Measurements from ENCODE around the gene CREG1. TPM values are rescaled to one million over a fixed set of nuclear protein-coding genes. Genes with fewer than 3 reads are reported as not detected.
A peak's percentile ranks its signal among the peaks of the same experiment; 100 is the strongest.

The CREG1 gene
- total RNA-seq, 1 donor from 2014 or later: 201 TPM

GRCh38 chr1:167532964-167533824 lies 20.4 kb downstream of the CREG1 start:
- DNase-seq (ENCODE audit: low read depth): peak; percentile 34

DNA sequence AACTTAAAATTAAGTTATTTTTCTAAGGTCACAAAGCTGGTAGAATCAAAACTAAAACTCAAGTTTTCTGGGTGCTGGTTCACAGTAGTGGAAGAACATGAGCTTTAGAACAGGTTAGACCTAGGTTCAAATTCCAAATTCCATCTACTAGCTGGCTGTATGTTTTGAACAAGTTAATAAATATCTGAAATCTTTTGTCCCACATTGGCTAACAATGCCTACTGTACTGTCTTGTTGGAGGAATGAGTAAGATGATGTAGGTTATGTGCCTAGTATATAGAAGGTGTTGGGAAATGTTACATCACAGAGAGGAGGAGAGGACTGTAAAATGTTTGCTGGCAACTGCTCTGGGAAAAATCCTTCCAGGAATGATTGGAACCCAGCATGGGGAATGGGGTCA lies 21.2 kb downstream of the CREG1 start:
- no peak for DNase-seq (ENCODE audit: low read depth)

DNA sequence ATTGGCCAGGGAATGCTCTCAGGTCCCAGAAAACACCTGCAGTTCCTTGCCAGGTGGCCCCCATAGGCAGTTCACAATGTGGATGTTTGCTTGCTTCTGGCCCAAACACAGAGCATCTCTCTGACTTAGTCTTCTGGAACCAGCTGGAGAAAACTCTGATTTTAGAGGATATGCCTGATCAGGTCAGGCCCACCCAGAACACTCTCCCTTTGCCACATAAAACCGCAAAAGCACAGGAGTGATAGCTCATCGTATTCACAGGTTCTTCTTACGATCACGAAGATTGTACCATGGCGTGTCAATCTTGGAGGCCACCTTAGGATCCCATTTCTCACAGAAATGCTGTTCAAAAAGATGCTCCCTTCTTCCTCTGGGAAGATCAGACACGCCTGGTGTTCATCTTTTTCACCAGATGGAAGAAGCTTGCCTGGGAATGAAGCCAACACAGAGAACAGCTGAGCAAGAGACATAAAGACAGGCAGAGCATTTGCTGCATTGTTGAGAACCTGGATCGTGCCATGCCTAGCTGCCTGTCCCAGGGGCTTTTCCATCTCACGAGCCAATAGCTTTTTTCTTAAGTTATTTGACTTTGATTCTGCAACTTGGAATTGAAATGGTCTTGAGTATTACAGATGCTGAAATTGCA lies 23.6 kb downstream of the CREG1 start:
- peak; percentile 94 for DNase-seq (ENCODE audit: low read depth)

- no peak for DNase-seq (ENCODE audit: low read depth)
Measured at GRCh38 chr1:167528057-167528728, 25.4 kb downstream of the CREG1 start.

DNA sequence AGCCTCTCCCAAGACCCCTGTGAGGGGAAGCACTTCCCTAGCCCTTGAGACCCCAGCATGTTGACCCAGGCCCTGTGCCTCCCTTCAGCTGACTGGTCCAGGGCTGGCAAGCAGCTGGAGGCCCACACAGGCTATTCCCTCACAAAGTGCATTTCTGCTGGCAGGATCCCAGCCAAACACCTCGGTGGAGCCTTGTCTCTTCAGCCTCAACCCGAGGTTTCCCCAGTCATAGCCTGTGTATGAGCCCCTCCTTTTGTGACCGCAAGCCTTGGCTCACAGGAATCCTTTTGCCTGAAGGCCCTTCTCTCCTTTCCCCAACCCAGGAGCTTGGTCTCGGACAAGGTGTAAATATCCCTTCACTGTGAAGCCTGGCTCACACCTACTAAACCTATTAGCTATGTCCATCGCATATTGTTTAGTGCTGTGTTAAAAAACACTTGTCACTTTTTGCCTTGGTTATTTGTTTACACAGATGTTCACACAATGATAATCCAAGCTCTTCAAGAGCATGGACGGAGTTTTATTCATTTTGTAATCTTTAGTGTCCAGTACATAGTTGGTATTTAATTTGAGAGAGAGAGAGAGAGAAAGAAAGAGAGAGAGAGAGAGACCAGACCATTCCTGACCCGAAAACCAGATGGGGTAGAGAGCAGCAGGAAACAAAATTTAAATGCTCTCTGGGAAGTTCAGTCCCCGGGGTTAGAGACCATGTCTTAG lies 26.7 kb downstream of the CREG1 start:
- peak; percentile 58 for DNase-seq (ENCODE audit: low read depth)

DNA sequence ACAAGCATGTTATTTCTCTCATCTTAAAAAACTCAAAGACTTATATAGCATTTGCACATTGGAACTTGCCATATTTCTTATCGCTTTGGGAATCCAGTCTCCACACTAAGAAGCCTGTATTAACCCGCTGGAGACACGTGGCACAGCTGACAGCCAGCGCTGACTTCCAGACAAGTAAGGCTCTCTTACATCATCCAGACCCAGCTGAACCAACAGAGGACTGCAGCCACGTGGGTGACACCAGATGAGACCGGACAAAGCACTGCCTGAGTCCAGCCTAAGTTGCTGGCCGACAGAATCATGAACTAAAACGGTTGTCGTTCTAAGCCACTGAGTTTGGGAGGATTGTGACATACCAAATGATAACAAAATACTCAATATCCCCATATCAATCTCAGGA lies 28.9 kb downstream of the CREG1 start:
- DNase-seq (ENCODE audit: low read depth): peak; percentile 44

DNA sequence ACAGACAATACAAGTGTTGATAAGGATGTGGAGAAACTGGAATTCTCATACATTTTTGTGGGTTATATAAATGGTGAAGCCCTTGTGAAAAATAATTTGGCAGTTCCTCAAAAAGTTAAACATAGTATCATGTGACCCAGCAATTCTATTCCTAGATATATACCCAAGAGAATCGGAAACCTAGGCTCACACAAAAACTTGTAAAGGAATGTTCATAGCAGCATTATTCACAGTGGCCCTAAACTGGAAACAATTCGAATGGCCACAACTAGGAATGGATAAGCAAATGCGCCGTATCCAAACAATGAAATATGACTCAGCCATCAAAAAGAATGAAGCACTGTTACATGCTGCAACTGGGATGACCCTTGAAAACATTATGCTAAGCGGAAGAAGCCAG lies 31.3 kb downstream of the CREG1 start:
- DNase-seq (ENCODE audit: low read depth): no peak

DNA sequence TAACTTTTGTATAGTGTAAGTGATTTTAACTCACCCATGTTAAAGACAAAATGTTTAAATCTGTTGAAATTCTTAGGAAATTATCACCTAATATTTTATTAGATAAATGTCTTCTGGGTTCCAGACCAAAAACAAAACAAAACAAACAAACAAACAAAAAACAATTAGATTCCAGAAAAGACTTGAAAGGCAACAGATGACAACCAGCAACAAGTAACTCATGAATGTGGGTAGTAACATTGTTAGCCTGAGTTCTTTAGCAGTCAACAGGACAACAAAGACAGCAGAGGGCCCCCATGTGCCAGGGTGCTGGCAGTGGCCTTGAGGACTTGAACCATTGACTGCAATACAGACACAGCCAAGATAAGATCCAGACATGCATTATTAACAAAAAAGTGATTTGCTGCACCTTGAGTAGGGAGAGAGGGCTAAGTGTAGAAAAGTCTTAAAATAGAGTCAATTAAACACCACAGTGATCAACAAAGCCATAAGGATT lies 32.8 kb downstream of the CREG1 start:
- DNase-seq (ENCODE audit: low read depth): no peak

- DNase-seq (ENCODE audit: low read depth): no peak
Measured at GRCh38 chr1:167518331-167518700, 35.2 kb downstream of the CREG1 start, which contains the start of gene CD247. CD247 (minus strand) TSS chr1:167518529; CDS start chr1:167518465, 64 bp downstream.

GRCh38 chr1:167517535-167518330 lies 35.8 kb downstream of the CREG1 start:
- no peak for DNase-seq (ENCODE audit: low read depth)

GRCh38 chr1:167516404-167517388 lies 36.9 kb downstream of the CREG1 start:
- no peak for DNase-seq (ENCODE audit: low read depth)

GRCh38 chr1:167515893-167516321 lies 37.7 kb downstream of the CREG1 start:
- no peak for DNase-seq (ENCODE audit: low read depth)

DNA sequence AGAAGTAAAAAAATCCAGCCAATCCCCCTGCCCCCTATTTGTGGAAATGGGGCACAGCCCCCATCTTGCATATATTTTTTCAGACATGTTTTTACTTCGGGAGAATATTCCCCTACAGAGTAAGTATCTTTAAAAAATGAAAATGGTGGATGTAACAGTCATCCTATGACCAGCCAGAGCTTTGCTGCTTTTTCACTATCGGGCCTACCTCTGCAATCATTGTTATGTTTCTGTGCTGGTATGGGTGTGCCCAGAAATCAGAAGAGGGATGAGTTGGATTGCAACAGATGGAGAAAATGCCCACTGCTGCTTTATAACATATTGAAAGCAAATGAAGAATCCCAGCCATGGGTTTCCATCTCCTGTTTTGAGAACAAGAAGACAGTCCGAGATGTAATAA lies 38.1 kb downstream of the CREG1 start:
- DNase-seq (ENCODE audit: low read depth): no peak

- no peak for DNase-seq (ENCODE audit: low read depth)
Measured at GRCh38 chr1:167514288-167514687, 39.3 kb downstream of the CREG1 start.

DNA sequence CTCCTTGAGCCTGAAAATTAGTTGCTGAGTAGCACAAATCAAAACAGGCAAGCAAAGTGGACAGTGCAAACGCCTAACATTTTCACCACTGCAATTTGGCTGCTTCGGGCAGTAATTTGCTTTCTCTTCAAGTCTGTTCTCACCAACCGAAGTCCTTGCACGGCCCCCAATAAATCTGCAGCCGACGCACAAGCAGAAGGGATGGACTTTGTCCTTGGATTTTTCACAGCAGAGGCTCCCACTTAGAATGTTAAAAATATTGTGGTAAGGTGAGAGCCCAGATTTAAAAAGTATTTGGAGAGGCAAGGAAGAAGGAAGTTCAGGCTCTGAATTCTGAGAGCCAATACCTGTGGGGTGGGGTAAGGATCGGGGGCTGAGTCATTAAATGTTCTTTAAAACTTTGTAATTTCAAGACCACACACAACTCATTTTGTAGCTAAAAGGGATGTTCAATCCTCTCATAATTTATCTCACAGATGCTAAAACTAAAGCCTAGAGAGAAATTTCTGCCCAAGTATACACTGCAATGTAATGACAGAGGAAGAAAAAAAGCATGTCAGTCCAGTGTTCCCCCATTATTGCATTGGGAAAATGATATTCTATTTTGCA lies 41.4 kb downstream of the CREG1 start:
- DNase-seq (ENCODE audit: low read depth): no peak

GRCh38 chr1:167511374-167511986 lies 42.1 kb downstream of the CREG1 start:
- DNase-seq (ENCODE audit: low read depth): no peak

DNA sequence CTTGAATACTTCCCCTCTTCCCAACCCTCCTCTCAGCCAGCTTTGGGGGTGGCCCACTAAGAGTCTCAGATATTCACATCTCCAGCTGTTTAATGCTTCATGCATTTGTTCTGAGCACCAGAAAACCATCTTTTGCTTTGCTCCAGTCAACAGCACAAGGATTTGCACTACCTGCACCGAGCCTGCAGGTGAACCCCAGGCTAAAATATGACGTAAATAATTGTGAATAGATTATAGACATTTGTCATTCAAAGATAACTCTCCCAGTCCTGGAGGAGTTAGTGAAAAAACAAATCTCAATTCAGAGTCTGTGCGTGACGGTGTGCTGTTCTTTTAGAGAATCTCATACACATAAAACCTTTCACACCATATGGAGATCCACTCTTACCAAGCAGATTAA lies 42.7 kb downstream of the CREG1 start:
- no peak for DNase-seq (ENCODE audit: low read depth)

DNA sequence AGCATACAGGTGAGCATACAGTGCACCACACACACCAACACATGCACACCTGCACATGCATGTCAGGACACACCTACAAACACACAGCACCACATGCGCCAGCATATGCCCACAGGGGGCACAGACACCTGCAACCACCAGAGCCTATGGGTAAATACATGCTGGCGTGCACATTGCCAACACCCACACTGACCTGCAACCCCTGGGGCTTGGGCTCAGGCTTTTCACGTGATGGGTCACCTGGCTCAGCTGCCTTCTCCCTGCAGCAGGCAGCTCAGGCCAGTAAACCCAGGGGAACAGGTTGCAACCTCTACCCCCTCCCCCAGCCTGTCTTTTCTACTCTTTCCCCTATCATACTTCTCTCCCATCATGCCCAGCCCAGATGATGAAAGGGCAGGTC lies 43.3 kb downstream of the CREG1 start:
- no peak for DNase-seq (ENCODE audit: low read depth)
